ENCODE data around the gene DLGAP1. TPM values are rescaled to one million over a fixed set of nuclear protein-coding genes. Genes with fewer than 3 reads are reported as not detected.
A peak's percentile ranks its signal among the peaks of the same experiment; 100 is the strongest.

DLGAP1 gene
- total and polyA plus RNA-seq, 2 experiments from 2014 or later = 0.13 to 0.22 TPM

GRCh38 chr18:3973191-3973850 is 481.8 kb downstream of the DLGAP1 start:
- 0 out of 2 replicates have a peak overlapping the region, but pooled peaks have one; percentile 6 for H3K9ac ChIP-seq
- H3K27ac ChIP-seq = peak overlapping the region; percentile 29
- H3K27me3 ChIP-seq (replicated peaks; ENCODE audit: insufficient read depth) = no peaks in the 10 kb centered on the region
- H3K79me2 ChIP-seq (ENCODE audit: insufficient read depth) = no peaks in the 10 kb centered on the region
- in situ Hi-C loops (cut with MboI) = no loop called here
- peak overlapping the region; percentile 34 for H3K4me2 ChIP-seq (ENCODE audit: unreplicated experiment)
- H3K4me1 ChIP-seq (ENCODE audit: insufficient read depth) = peaks cover 16% of the 10 kb centered on the region
- H3K36me3 ChIP-seq (ENCODE audit: low read depth) = no peaks in the 10 kb centered on the region
- DNase-seq = peak; percentile 64
- H3K9me2 ChIP-seq (ENCODE audit: insufficient read depth) = no peaks in the 10 kb centered on the region
- 7 to 11% methylated on average over 5 of the region's 5 CpGs for WGBS, 2 experiments (ENCODE audit: low coverage in 1 of 2, low lambda C conversion rate in 2 of 2, missing lambda C conversion rate in 2 of 2)
- peaks cover 20% of the 10 kb centered on the region; the same call in 1 of the 2 replicates for H3F3A ChIP-seq (ENCODE audit: insufficient read depth)
- no peak for TF ChIP-seq EZH2 (IDR thresholded peaks at IDR 0.05; ENCODE audit: insufficient read depth, poor library complexity, severe bottlenecking)
- H2AFZ ChIP-seq = peak overlapping the region; percentile 63
- no peaks in the 10 kb centered on the region for H3K9me3 ChIP-seq (ENCODE audit: low read depth)
- H3K4me3 ChIP-seq = no peak overlapping the region
- no peaks in the 10 kb centered on the region for H4K20me1 ChIP-seq (ENCODE audit: insufficient read depth)

GRCh38 chr18:3972291-3972930 is 482.7 kb downstream of the DLGAP1 start:
- DNase-seq = peak; percentile 44
- in situ Hi-C loops (cut with MboI) = no loop called here

GRCh38 chr18:3970929-3971328 is 484.2 kb downstream of the DLGAP1 start:
- no peaks in the 10 kb centered on the region for H3K9me2 ChIP-seq (ENCODE audit: insufficient read depth)
- H3K9ac ChIP-seq = no peak overlapping the region
- no peak overlapping the region for H2AFZ ChIP-seq
- H3K27ac ChIP-seq = no peak overlapping the region
- peaks cover 29% of the 10 kb centered on the region for H3K4me1 ChIP-seq (ENCODE audit: insufficient read depth)
- H3K9me3 ChIP-seq (ENCODE audit: low read depth) = no peaks in the 10 kb centered on the region
- no peaks in the 10 kb centered on the region for H3K27me3 ChIP-seq (replicated peaks; ENCODE audit: insufficient read depth)
- in situ Hi-C loops (cut with MboI) = no loop called here
- 38 to 39% methylated on average over 2 of the region's 2 CpGs for WGBS, 2 experiments (ENCODE audit: low coverage in 1 of 2, low lambda C conversion rate in 2 of 2, missing lambda C conversion rate in 2 of 2)
- no peaks in the 10 kb centered on the region for H4K20me1 ChIP-seq (ENCODE audit: insufficient read depth)
- no peaks in the 10 kb centered on the region for H3K79me2 ChIP-seq (ENCODE audit: insufficient read depth)
- H3K4me2 ChIP-seq (ENCODE audit: unreplicated experiment) = no peak overlapping the region
- H3K36me3 ChIP-seq (ENCODE audit: low read depth) = no peaks in the 10 kb centered on the region
- H3F3A ChIP-seq (ENCODE audit: insufficient read depth) = peaks cover 37% of the 10 kb centered on the region
- no peak for DNase-seq
- no peak for TF ChIP-seq EZH2phosphoT487 (IDR thresholded peaks at IDR 0.05; ENCODE audit: insufficient read depth, low read depth)
- TF ChIP-seq EZH2 (IDR thresholded peaks at IDR 0.05; ENCODE audit: insufficient read depth, poor library complexity, severe bottlenecking) = no peak
- H3K4me3 ChIP-seq = no peak overlapping the region

More at GRCh38 chr18:3972291-3972930, 482.7 kb downstream of the DLGAP1 start:
- no peak overlapping the region for H3K4me3 ChIP-seq
- TF ChIP-seq EZH2phosphoT487 (IDR thresholded peaks at IDR 0.05; ENCODE audit: insufficient read depth, low read depth) (no peak), EZH2 (IDR thresholded peaks at IDR 0.05; ENCODE audit: insufficient read depth, poor library complexity, severe bottlenecking) (no peak)
- no peaks in the 10 kb centered on the region for H3K27me3 ChIP-seq (replicated peaks; ENCODE audit: insufficient read depth)
- H2AFZ ChIP-seq = peak overlapping the region; percentile 63
- no peaks in the 10 kb centered on the region for H3K79me2 ChIP-seq (ENCODE audit: insufficient read depth)
- H3K9me3 ChIP-seq (ENCODE audit: low read depth) = no peaks in the 10 kb centered on the region
- WGBS, 2 experiments (ENCODE audit: low coverage in 1 of 2, low lambda C conversion rate in 2 of 2, missing lambda C conversion rate in 2 of 2) = 62 to 65% methylated on average over 6 of the region's 6 CpGs
- no peaks in the 10 kb centered on the region for H4K20me1 ChIP-seq (ENCODE audit: insufficient read depth)
- no peaks in the 10 kb centered on the region for H3K9me2 ChIP-seq (ENCODE audit: insufficient read depth)
- H3K36me3 ChIP-seq (ENCODE audit: low read depth) = no peaks in the 10 kb centered on the region
- peak overlapping the region; percentile 29 for H3K27ac ChIP-seq
- H3K9ac ChIP-seq = no peak overlapping the region
- peaks cover 25% of the 10 kb centered on the region for H3F3A ChIP-seq (ENCODE audit: insufficient read depth)
- no peak overlapping the region for H3K4me2 ChIP-seq (ENCODE audit: unreplicated experiment)
- peaks cover 18% of the 10 kb centered on the region for H3K4me1 ChIP-seq (ENCODE audit: insufficient read depth)

- H4K20me1 ChIP-seq (ENCODE audit: insufficient read depth) = no peaks in the 10 kb centered on the region
- 84% methylated on average over 4 of the region's 4 CpGs for whole genome bisulfite sequencing, 2 experiments (ENCODE audit: low coverage in 1 of 2, low lambda C conversion rate in 2 of 2, missing lambda C conversion rate in 2 of 2)
- no peak for DNase-seq
- H3K27ac ChIP-seq = peak overlapping the region; percentile 27
- peaks cover 16% of the 10 kb centered on the region for H3K4me1 ChIP-seq (ENCODE audit: insufficient read depth)
- no peak overlapping the region for H3K4me3 ChIP-seq
- H3K27me3 ChIP-seq (replicated peaks; ENCODE audit: insufficient read depth) = no peaks in the 10 kb centered on the region
- no peaks in the 10 kb centered on the region for H3K36me3 ChIP-seq (ENCODE audit: low read depth)
- no peaks in the 10 kb centered on the region for H3K79me2 ChIP-seq (ENCODE audit: insufficient read depth)
- H2AFZ ChIP-seq = peak overlapping the region; percentile 22; the same call in 1 of the 2 replicates
- peaks cover 25% of the 10 kb centered on the region for H3F3A ChIP-seq (ENCODE audit: insufficient read depth)
- H3K4me2 ChIP-seq (ENCODE audit: unreplicated experiment) = peak overlapping the region; percentile 41
- no peaks in the 10 kb centered on the region for H3K9me3 ChIP-seq (ENCODE audit: low read depth)
- TF ChIP-seq EZH2 (IDR thresholded peaks at IDR 0.05; ENCODE audit: insufficient read depth, poor library complexity, severe bottlenecking) (no peak), EZH2phosphoT487 (IDR thresholded peaks at IDR 0.05; ENCODE audit: insufficient read depth, low read depth) (no peak)
- no peak overlapping the region for H3K9ac ChIP-seq
- no peaks in the 10 kb centered on the region for H3K9me2 ChIP-seq (ENCODE audit: insufficient read depth)
- in situ Hi-C loops (cut with MboI) = no loop called here
Measured at GRCh38 chr18:3967359-3968180, 487.5 kb downstream of the DLGAP1 start.
